ENCODE results near the gene COL7A1. TPM values are rescaled to one million over a fixed set of nuclear protein-coding genes. Genes with fewer than 3 reads are reported as not detected.

COL7A1 gene
- total RNA-seq, 1 experiment from 2014 or later: 91.2 TPM

- POLR2A ChIA-PET (ENCODE audit: unreplicated experiment): no interaction called here
- intact Hi-C loops (cut with micrococcal nuclease; ENCODE audit: unreplicated experiment): no loop called here
- Histone ChIP-seq H3K36me3 (ENCODE audit: low read depth) (no peaks in the 10 kb centered on the region), H3K9me2 (ENCODE audit: insufficient read depth) (no peaks in the 10 kb centered on the region), H3K79me2 (ENCODE audit: low read depth) (no peaks in the 10 kb centered on the region), H2AFZ (no peak overlapping the region), H3K9me3 (ENCODE audit: insufficient read depth, low read depth) (no peaks in the 10 kb centered on the region), H3K4me3 (no peak overlapping the region), H3K4me1 (replicated peaks; ENCODE audit: insufficient read depth) (no peaks in the 10 kb centered on the region), H3K27ac (no peak overlapping the region), H4K20me1 (ENCODE audit: insufficient read depth) (no peaks in the 10 kb centered on the region), H3F3A (ENCODE audit: insufficient read depth, low read depth) (no peaks in the 10 kb centered on the region), H3K27me3 (ENCODE audit: insufficient read depth, low read depth) (no peaks in the 10 kb centered on the region), H3K4me2 (no peak overlapping the region)
- BruUV-seq (replicated peaks): no TSS peak
- DNase-seq: no peak
- TF ChIP-seq CTCF (conservative IDR thresholded peaks at IDR 0.05) (no peak), EZH2 (IDR thresholded peaks at IDR 0.05; ENCODE audit: low read depth) (no peak)
- CTCF ChIA-PET: no interaction called here
Measured at GRCh38 chr3:48584836-48585235, 10.3 kb downstream of the COL7A1 start.

- Histone ChIP-seq H3K36me3 (ENCODE audit: low read depth) (no peaks in the 10 kb centered on the region), H3F3A (ENCODE audit: insufficient read depth, low read depth) (no peaks in the 10 kb centered on the region), H4K20me1 (ENCODE audit: insufficient read depth) (no peaks in the 10 kb centered on the region), H3K79me2 (ENCODE audit: low read depth) (no peaks in the 10 kb centered on the region), H3K4me2 (no peak overlapping the region), H3K9me2 (ENCODE audit: insufficient read depth) (no peaks in the 10 kb centered on the region), H3K4me3 (no peak overlapping the region), H3K27ac (no peak overlapping the region), H2AFZ (no peak overlapping the region), H3K27me3 (ENCODE audit: insufficient read depth, low read depth) (no peaks in the 10 kb centered on the region), H3K4me1 (replicated peaks; ENCODE audit: insufficient read depth) (no peaks in the 10 kb centered on the region), H3K9me3 (ENCODE audit: insufficient read depth, low read depth) (no peaks in the 10 kb centered on the region)
- DNase-seq: no peak
- TF ChIP-seq EZH2 (IDR thresholded peaks at IDR 0.05; ENCODE audit: low read depth) (no peak), CTCF (conservative IDR thresholded peaks at IDR 0.05) (no peak)
- POLR2A ChIA-PET (ENCODE audit: unreplicated experiment): no interaction called here
- BruUV-seq (replicated peaks): no TSS peak
- CTCF ChIA-PET: no interaction called here
- intact Hi-C loops (cut with micrococcal nuclease; ENCODE audit: unreplicated experiment): no loop called here
Measured at GRCh38 chr3:48581621-48582481, 13.3 kb downstream of the COL7A1 start.

- ChIA-PET POLR2A (ENCODE audit: unreplicated experiment) (no interaction called here), CTCF (no interaction called here)
- no peaks in the 10 kb centered on the region for H3K4me1 ChIP-seq (replicated peaks; ENCODE audit: insufficient read depth)
- no peaks in the 10 kb centered on the region for H3F3A ChIP-seq (ENCODE audit: insufficient read depth, low read depth)
- H3K27me3 ChIP-seq (ENCODE audit: insufficient read depth, low read depth): no peaks in the 10 kb centered on the region
- no peaks in the 10 kb centered on the region for H3K9me2 ChIP-seq (ENCODE audit: insufficient read depth)
- H3K9me3 ChIP-seq (ENCODE audit: insufficient read depth, low read depth): no peaks in the 10 kb centered on the region
- no TSS peak for BruUV-seq (replicated peaks)
- H3K27ac ChIP-seq: no peak overlapping the region
- H3K36me3 ChIP-seq (ENCODE audit: low read depth): no peaks in the 10 kb centered on the region
- H3K79me2 ChIP-seq (ENCODE audit: low read depth): no peaks in the 10 kb centered on the region
- H3K4me2 ChIP-seq: no peak overlapping the region
- no peaks in the 10 kb centered on the region for H4K20me1 ChIP-seq (ENCODE audit: insufficient read depth)
- no peak overlapping the region for H3K4me3 ChIP-seq
- H2AFZ ChIP-seq: no peak overlapping the region
- no peak for TF ChIP-seq EZH2 (IDR thresholded peaks at IDR 0.05; ENCODE audit: low read depth)
- no peak for TF ChIP-seq CTCF (conservative IDR thresholded peaks at IDR 0.05)
- DNase-seq: no peak
- intact Hi-C loops (cut with micrococcal nuclease; ENCODE audit: unreplicated experiment): no loop called here
Measured at GRCh38 chr3:48576647-48577046, 18.5 kb downstream of the COL7A1 start.
